GM23338 (cell line): ENCODE results near the gene NLGN1.

Experiments
- ETS1 ChIP-seq: IDR thresholded peaks from 2 replicates; pipeline ENCODE4 v1.6.1; 2016; ENCODE audit warnings: antibody characterized with exemption
- EZH2 ChIP-seq: fragments of 200-600 bp; sonication (generic); IDR thresholded peaks from one replicate; pipeline ENCODE4 v1.8.0; 2017; ENCODE audit warnings: antibody characterized with exemption, mild to moderate bottlenecking, low read depth; ENCODE audit not compliant: unreplicated experiment
- EZH2phosphoT487 ChIP-seq: fragments of 200-600 bp; sonication (generic); IDR thresholded peaks from one replicate; pipeline ENCODE4 v1.8.1; 2018; ENCODE audit warnings: antibody characterized with exemption; ENCODE audit not compliant: unreplicated experiment
- NANOG ChIP-seq: IDR thresholded peaks from 2 replicates; pipeline ENCODE4 v1.6.1; 2016; ENCODE audit warnings: antibody characterized with exemption, borderline replicate concordance
- POLR2AphosphoS5 ChIP-seq: IDR thresholded peaks from 2 replicates; pipeline ENCODE4 v1.6.1; 2016; ENCODE audit warnings: antibody characterized with exemption, low read depth
- STAT1 ChIP-seq: IDR thresholded peaks from one replicate; pipeline ENCODE4 v1.6.1; 2016; ENCODE audit warnings: antibody characterized with exemption; ENCODE audit not compliant: unreplicated experiment
- ZNF114 ChIP-seq: fragments of 250-450 bp; sonication (Bioruptor Pico); IDR thresholded peaks from 2 replicates; pipeline ENCODE4 v1.5.0; 2020; ENCODE audit warnings: mild to moderate bottlenecking, moderate library complexity
- TF ChIP-seq, protein P1 (sequence below), 2 experiments: fragments of 200-600 bp in 1 of 2; sonication (generic) in 1 of 2; conservative IDR thresholded peaks; 2 replicates each; pipeline versions ENCODE4 v1.5.1 to v1.6.1; 2016 to 2017; ENCODE audit warnings: antibody characterized with exemption in 2 of 2, low read depth in 2 of 2, mild to moderate bottlenecking in 2 of 2, moderate library complexity in 1 of 2
- TF ChIP-seq, protein P2 (sequence below): IDR thresholded peaks from one replicate; pipeline ENCODE4 v1.6.1; 2018; ENCODE audit warnings: antibody characterized with exemption; ENCODE audit not compliant: unreplicated experiment

GRCh38 chr3:174051191-174051590 lies 653.6 kb downstream of the NLGN1 start:
- TF ChIP-seq NANOG (no peak), ETS1 (no peak), POLR2AphosphoS5 (no peak), STAT1 (no peak), EZH2 (no peak), EZH2phosphoT487 (no peak), ZNF114 (CRISPR knock-in tag) (no peak)
- TF ChIP-seq, protein P1, sequence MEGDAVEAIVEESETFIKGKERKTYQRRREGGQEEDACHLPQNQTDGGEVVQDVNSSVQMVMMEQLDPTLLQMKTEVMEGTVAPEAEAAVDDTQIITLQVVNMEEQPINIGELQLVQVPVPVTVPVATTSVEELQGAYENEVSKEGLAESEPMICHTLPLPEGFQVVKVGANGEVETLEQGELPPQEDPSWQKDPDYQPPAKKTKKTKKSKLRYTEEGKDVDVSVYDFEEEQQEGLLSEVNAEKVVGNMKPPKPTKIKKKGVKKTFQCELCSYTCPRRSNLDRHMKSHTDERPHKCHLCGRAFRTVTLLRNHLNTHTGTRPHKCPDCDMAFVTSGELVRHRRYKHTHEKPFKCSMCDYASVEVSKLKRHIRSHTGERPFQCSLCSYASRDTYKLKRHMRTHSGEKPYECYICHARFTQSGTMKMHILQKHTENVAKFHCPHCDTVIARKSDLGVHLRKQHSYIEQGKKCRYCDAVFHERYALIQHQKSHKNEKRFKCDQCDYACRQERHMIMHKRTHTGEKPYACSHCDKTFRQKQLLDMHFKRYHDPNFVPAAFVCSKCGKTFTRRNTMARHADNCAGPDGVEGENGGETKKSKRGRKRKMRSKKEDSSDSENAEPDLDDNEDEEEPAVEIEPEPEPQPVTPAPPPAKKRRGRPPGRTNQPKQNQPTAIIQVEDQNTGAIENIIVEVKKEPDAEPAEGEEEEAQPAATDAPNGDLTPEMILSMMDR (conservative IDR thresholded peaks at IDR 0.05; ENCODE audit: low read depth in 2 of 2): no peak
- TF ChIP-seq, protein P2, sequence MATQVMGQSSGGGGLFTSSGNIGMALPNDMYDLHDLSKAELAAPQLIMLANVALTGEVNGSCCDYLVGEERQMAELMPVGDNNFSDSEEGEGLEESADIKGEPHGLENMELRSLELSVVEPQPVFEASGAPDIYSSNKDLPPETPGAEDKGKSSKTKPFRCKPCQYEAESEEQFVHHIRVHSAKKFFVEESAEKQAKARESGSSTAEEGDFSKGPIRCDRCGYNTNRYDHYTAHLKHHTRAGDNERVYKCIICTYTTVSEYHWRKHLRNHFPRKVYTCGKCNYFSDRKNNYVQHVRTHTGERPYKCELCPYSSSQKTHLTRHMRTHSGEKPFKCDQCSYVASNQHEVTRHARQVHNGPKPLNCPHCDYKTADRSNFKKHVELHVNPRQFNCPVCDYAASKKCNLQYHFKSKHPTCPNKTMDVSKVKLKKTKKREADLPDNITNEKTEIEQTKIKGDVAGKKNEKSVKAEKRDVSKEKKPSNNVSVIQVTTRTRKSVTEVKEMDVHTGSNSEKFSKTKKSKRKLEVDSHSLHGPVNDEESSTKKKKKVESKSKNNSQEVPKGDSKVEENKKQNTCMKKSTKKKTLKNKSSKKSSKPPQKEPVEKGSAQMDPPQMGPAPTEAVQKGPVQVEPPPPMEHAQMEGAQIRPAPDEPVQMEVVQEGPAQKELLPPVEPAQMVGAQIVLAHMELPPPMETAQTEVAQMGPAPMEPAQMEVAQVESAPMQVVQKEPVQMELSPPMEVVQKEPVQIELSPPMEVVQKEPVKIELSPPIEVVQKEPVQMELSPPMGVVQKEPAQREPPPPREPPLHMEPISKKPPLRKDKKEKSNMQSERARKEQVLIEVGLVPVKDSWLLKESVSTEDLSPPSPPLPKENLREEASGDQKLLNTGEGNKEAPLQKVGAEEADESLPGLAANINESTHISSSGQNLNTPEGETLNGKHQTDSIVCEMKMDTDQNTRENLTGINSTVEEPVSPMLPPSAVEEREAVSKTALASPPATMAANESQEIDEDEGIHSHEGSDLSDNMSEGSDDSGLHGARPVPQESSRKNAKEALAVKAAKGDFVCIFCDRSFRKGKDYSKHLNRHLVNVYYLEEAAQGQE: no peak
